ENCODE data around the gene HDAC4.

HDAC4 gene

DNA sequence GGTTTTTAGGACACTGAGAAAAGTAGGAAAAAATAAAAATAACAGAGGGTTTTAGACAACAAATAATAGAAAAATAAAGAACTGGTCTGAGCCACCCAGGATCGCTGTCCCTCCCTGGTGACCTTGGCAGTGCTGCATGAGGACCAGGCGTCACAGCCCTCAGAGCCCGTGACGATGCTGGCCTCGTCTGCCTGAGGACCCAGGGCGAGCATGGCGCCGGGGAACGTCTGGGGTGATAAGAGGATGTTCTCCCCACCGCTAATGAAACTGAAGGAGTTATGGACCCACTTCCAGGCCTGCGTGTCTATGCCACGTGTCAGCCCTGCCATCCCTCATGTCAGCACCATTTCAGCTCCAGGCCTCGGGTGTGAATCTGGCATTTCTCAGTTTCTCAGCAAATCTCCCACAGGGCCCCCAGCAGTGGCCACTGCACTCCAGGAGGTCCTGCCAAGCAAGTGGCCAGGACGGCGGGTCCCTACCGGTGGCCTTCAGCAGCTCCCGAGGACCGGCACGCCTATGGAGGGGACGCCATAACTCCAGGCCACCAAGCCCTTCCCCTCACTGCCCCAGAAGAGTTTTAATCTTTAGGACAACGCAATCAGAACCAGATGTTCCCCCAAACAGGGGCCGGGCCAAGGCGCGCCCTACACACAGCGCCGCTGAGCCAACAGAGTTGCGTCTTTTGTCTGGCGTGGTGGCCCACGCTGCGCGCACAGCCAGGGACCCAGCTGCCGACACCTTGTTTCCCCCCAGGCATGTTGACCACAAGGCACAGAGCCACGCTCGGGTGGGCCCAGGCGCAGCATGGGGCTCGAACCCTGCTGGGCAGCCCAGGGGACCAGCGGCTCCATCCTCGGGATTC is 373.2 kb downstream of the HDAC4 start:
- TF ChIP-seq, protein P1, sequence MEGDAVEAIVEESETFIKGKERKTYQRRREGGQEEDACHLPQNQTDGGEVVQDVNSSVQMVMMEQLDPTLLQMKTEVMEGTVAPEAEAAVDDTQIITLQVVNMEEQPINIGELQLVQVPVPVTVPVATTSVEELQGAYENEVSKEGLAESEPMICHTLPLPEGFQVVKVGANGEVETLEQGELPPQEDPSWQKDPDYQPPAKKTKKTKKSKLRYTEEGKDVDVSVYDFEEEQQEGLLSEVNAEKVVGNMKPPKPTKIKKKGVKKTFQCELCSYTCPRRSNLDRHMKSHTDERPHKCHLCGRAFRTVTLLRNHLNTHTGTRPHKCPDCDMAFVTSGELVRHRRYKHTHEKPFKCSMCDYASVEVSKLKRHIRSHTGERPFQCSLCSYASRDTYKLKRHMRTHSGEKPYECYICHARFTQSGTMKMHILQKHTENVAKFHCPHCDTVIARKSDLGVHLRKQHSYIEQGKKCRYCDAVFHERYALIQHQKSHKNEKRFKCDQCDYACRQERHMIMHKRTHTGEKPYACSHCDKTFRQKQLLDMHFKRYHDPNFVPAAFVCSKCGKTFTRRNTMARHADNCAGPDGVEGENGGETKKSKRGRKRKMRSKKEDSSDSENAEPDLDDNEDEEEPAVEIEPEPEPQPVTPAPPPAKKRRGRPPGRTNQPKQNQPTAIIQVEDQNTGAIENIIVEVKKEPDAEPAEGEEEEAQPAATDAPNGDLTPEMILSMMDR (IDR thresholded peaks at IDR 0.05), result no peak
- no peak for DNase-seq (ENCODE audit: low spot score)
- H3K27ac ChIP-seq, result no peak overlapping the region
- no peak overlapping the region for H3K4me3 ChIP-seq

DNA sequence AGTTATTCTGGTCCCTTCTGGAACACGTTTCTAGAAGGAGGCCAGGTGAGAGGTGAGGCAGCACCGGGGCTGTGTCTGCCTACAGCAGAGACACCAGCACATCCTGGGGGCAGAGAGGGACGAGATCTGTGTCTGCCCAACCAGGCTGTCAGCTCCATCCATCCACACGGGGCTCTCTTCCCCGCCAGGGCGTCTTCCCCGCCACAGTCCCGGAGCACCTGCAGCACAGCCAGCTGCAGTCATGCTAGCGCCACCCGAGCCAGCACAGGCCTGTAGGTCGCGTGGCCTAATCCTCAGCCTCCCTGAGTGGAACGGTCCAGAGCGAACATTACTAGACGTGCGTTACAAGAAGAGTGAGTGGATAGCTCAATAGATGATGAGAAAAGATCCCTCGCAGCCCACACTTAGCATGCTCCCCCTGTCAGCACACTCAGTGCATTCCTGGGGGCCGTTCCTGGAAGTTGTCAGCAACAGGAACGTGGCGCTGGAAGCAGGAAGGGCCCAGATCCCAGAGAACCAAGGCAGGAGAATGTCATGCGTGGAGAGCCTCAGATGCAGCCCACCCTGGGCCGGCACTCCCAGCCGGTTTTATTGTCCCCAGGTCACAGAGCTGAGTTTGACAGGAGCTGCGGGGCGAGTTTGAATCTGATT is 374.0 kb downstream of the HDAC4 start:
- TF ChIP-seq, protein P1 (IDR thresholded peaks at IDR 0.05), result no peak
- DNase-seq (ENCODE audit: low spot score), result no peak
- no peak overlapping the region for H3K4me3 ChIP-seq
- no peak overlapping the region for H3K27ac ChIP-seq

DNA sequence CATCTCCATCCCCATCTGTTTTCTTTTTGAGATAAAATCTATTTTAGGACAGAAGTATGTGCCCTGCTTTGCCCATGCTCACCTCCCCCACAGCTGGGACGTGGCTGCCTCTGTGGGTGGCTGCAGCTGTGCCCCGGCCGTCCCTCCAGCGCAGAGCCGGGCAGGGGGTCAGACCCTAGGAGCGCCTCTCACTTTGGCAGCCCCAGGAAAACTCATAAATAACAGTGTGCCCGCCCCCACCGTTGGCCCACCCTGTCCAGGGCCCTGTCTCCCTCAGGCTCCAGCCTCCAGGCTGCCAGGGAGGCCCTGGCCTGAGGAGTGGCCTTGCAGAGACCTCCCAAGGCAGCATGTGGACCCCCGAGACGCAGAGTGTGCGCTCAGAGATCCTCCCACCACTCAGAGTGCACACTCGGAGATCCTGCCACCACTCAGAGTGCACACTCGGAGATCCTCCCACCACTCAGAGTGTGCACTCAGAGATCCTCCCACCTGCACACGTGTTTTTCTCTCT is 374.8 kb downstream of the HDAC4 start:
- DNase-seq (ENCODE audit: low spot score), result no peak
- TF ChIP-seq, protein P1 (IDR thresholded peaks at IDR 0.05), result no peak
- Histone ChIP-seq H3K4me3 (no peak overlapping the region), H3K27ac (no peak overlapping the region)

DNA sequence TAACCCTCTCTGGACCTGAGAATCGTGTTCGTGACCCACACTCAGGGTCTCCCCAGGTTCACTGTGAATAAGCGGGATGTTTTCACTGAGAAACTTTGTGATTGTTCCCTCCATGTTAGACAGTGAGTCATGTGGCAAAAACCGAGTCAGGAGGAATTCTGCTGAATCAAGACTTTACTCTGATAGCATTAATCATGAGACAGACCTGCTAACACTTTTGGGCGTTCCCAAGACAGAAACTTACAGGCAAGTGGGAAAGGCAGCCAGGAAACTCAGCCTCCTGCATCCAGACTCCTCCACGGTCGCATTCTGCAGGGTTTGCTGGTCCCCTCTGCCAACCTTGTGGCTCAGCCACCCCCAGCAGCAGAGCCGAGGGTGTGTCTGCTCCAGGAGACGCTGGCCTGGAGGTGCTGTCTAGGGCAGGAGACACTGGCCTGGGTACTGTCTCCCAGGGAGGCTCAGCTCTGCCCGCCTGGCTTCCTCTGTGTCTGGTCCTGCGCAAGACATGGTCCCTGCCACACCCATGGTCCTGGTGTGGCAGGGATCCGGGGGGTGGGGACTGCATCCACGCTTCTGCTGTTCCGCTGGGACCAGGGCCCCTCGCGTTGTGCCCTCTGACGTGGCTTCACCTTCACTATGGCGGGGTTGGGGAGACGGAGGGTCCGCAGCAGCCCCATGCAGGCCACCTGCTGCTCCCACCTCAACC is 375.6 kb downstream of the HDAC4 start:
- H3K27ac ChIP-seq, result no peak overlapping the region
- no peak overlapping the region for H3K4me3 ChIP-seq
- DNase-seq (ENCODE audit: low spot score), result no peak
- TF ChIP-seq, protein P1 (IDR thresholded peaks at IDR 0.05), result no peak

DNA sequence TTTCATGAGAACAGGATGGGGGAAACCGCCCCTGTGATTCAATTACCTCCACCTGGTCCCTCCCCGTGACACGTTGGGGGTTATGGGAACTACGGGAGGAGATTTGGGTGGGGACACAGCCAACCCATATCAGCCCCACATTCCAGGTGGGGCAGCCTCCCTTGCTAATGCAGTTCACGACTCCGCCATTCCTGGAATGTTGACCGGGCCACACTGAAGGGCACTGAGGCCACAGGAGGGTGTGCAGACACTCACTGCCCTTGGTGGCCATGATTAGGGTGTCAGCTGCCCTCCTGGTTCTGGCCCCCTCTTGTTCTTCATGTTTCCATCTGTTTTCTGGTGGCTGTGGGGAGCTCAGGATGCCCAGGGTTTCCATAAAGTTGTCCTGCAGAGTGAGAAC is 376.6 kb downstream of the HDAC4 start:
- DNase-seq (ENCODE audit: low spot score), result no peak
- no peak overlapping the region for H3K27ac ChIP-seq
- H3K4me3 ChIP-seq, result no peak overlapping the region
- TF ChIP-seq, protein P1 (IDR thresholded peaks at IDR 0.05), result no peak

DNA sequence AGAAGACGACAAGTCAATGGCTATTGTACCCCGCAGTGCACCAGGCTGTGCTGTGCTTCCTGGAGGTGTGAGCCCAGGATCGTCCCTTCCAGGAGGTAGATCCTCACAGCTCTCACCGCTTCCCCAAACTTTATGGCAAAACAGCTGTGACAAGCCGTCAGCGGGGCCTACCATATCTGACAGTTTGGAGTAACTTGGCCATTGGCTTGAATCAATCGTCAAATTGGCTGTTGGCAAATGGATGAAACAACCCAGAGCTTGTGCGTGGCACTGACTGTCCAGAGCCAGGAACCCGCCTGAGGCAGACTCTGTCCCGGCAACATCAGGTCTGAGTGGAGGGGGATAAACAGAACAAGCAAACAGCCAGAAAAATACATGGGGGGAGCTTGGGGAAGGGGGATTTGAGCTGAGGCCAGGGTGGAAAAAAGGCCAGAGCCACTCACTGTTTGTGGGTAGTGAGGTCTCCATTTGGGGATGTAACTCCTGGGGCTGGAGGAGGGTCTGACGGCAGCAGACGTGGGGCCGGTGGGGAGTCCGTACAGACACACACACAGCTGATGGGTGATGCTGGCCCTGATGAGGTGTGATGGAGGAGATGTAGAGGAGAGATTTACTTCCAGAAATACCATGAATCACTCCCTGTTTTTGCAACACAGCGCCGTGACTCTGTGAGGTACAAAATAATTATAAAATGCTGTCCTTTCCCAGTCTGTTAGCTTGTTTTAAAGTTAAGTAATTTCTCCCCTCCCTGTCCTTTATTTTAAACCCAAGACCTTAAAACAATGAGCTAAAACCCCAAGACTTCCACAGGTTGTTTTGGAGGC is 378.2 kb downstream of the HDAC4 start:
- no peak overlapping the region for H3K27ac ChIP-seq
- TF ChIP-seq, protein P1 (IDR thresholded peaks at IDR 0.05), result no peak
- no peak overlapping the region for H3K4me3 ChIP-seq
- DNase-seq (ENCODE audit: low spot score), result no peak

All from coronary artery (tissue), 2 donors.